PFSK-1 (cell line): ENCODE data around the gene GPC3.

ENCODE experiments used
- FOXP2 ChIP-seq: optimal IDR thresholded peaks from 2 replicates; pipeline ENCODE3; 2011; ENCODE audit warnings: borderline replicate concordance, control low read depth, inconsistent platforms; ENCODE audit not compliant: insufficient read depth; ENCODE audit errors: extremely low read length, extremely low read depth
- POLR2AphosphoS5 ChIP-seq: IDR thresholded peaks from 2 replicates; pipeline ENCODE4 v1.6.1; 2012; ENCODE audit warnings: low read depth, mild to moderate bottlenecking, control low read depth, low read length, moderate library complexity
- SIN3A ChIP-seq: IDR thresholded peaks from 2 replicates; pipeline ENCODE4 v1.6.1; 2012; ENCODE audit warnings: mild to moderate bottlenecking, low read length, moderate library complexity, borderline replicate concordance; ENCODE audit not compliant: insufficient read depth
- TAF1 ChIP-seq: IDR thresholded peaks from 2 replicates; pipeline ENCODE4 v1.6.1; 2012; ENCODE audit warnings: low read length, control low read depth, borderline replicate concordance; ENCODE audit not compliant: insufficient read depth
- TF ChIP-seq, protein P1 (sequence below), 2 experiments: IDR thresholded peaks; 2 replicates each; pipeline versions ENCODE4 v1.6.1 to v1.8.0; 2011 to 2012; ENCODE audit warnings: low read depth in 2 of 2, low read length in 2 of 2, control low read depth in 1 of 2, inconsistent platforms in 1 of 2, mild to moderate bottlenecking in 1 of 2, moderate library complexity in 1 of 2; ENCODE audit not compliant: insufficient read depth in 1 of 2

GPC3 gene

DNA sequence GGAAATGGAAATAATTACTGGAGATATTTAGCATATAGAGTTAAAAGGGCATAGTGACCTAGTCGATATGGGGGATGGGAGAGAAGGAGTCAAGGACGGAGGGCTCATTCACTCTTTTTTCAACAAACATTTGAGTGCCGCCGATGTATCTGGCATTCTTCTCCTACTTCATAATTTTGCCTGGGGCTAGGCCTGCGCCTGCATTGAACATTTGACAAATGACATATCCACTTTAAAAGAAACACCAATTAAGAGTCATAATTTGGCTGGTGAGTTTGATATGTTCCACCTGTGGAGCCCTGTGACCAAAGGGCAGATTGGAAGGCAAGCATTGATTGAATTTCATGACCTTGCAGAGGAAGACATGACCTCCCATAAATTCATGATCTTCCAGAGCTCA is 2.6 kb upstream of the GPC3 start:
- TF ChIP-seq POLR2AphosphoS5, result no peak
- TF ChIP-seq, protein P1, sequence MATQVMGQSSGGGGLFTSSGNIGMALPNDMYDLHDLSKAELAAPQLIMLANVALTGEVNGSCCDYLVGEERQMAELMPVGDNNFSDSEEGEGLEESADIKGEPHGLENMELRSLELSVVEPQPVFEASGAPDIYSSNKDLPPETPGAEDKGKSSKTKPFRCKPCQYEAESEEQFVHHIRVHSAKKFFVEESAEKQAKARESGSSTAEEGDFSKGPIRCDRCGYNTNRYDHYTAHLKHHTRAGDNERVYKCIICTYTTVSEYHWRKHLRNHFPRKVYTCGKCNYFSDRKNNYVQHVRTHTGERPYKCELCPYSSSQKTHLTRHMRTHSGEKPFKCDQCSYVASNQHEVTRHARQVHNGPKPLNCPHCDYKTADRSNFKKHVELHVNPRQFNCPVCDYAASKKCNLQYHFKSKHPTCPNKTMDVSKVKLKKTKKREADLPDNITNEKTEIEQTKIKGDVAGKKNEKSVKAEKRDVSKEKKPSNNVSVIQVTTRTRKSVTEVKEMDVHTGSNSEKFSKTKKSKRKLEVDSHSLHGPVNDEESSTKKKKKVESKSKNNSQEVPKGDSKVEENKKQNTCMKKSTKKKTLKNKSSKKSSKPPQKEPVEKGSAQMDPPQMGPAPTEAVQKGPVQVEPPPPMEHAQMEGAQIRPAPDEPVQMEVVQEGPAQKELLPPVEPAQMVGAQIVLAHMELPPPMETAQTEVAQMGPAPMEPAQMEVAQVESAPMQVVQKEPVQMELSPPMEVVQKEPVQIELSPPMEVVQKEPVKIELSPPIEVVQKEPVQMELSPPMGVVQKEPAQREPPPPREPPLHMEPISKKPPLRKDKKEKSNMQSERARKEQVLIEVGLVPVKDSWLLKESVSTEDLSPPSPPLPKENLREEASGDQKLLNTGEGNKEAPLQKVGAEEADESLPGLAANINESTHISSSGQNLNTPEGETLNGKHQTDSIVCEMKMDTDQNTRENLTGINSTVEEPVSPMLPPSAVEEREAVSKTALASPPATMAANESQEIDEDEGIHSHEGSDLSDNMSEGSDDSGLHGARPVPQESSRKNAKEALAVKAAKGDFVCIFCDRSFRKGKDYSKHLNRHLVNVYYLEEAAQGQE (IDR thresholded peaks at IDR 0.05; ENCODE audit: insufficient read depth in 1 of 2, low read depth in 2 of 2, low read length in 2 of 2), result no peak
- TF ChIP-seq TAF1, result no peak
- TF ChIP-seq SIN3A, result no peak
- TF ChIP-seq FOXP2, result no peak

GRCh38 chrX:133987188-133987587 is 1.8 kb upstream of the GPC3 start:
- TF ChIP-seq TAF1 (no peak), SIN3A (no peak), FOXP2 (no peak), POLR2AphosphoS5 (no peak)
- TF ChIP-seq, protein P1 (IDR thresholded peaks at IDR 0.05; ENCODE audit: insufficient read depth in 1 of 2, low read depth in 2 of 2, low read length in 2 of 2), result no peak

GRCh38 chrX:133985967-133986683 is 731 bp upstream of the GPC3 start:
- TF ChIP-seq FOXP2 (no peak), TAF1 (no peak), SIN3A (no peak), POLR2AphosphoS5 (no peak)
- TF ChIP-seq, protein P1 (IDR thresholded peaks at IDR 0.05; ENCODE audit: insufficient read depth in 1 of 2, low read depth in 2 of 2, low read length in 2 of 2), result no peak

GRCh38 chrX:133984857-133985163 is 584 bp downstream of the GPC3 start:
- TF ChIP-seq TAF1 (no peak), SIN3A (no peak), FOXP2 (no peak), POLR2AphosphoS5 (no peak)
- TF ChIP-seq, protein P1 (IDR thresholded peaks at IDR 0.05; ENCODE audit: insufficient read depth in 1 of 2, low read depth in 2 of 2, low read length in 2 of 2), result no peak
